Right lobe of liver (tissue), 6 donors: ENCODE data around the gene PCGF1. TPM values are rescaled to one million over a fixed set of nuclear protein-coding genes. Genes with fewer than 3 reads are reported as not detected.

Source experiments
- ATAC-seq, 4 donors: fragments of 200-7000 bp; cut with Tn5 transposase; one replicate each; pipeline ENCODE4 v1.9.1; 2020; ENCODE audit warnings: mild to moderate bottlenecking in 4 of 4, moderate library complexity in 4 of 4
- DNase-seq, 3 donors: peaks; one replicate each; pipeline ENCODE4 v3.0.0-alpha.2; 2020
- H3K27ac ChIP-seq, 3 donors: fragments of 200-600 bp; one replicate each; pipeline ENCODE4 v1.8.0; 2022
- H3K27me3 ChIP-seq, 2 donors: fragments of 200-600 bp; one replicate each; pipeline ENCODE4 v1.8.0; 2022
- H3K36me3 ChIP-seq, 4 donors: fragments of 200-600 bp; sonication (generic) in 1 of 4; one replicate each; pipeline versions ENCODE4 v1.5.1 to v1.8.0; 2017 to 2022; ENCODE audit warnings: control low read depth in 1 of 4
- H3K4me1 ChIP-seq, 4 donors: fragments of 200-600 bp; sonication (generic) in 1 of 4; one replicate each; pipeline versions ENCODE4 v1.5.1 to v1.8.0; 2017 to 2022; ENCODE audit warnings: control low read depth in 1 of 4
- H3K4me3 ChIP-seq, 3 donors: fragments of 200-600 bp; one replicate each; pipeline ENCODE4 v1.8.0; 2022
- H3K9me3 ChIP-seq, 4 donors: fragments of 200-600 bp; sonication (generic) in 1 of 4; one replicate each; pipeline versions ENCODE4 v1.5.1 to v1.8.0; 2017 to 2022; ENCODE audit warnings: control low read depth in 1 of 4
- CTCF ChIP-seq, 4 donors: fragments of 200-600 bp in 3 of 4; fragments of 450-650 bp in 1 of 4; IDR thresholded peaks; one replicate each; pipeline versions ENCODE4 v1.5.1 to v1.8.0; 2016 to 2022; ENCODE audit warnings: antibody characterized with exemption in 4 of 4, mild to moderate bottlenecking in 2 of 4
- POLR2A ChIP-seq: fragments of 450-650 bp; IDR thresholded peaks from one replicate; pipeline ENCODE4 v1.6.1; 2017; ENCODE audit warnings: antibody characterized with exemption, mild to moderate bottlenecking
- WGBS: methylation state at CpG from one replicate; pipeline ENCODE4 v1.1.6; 2018; ENCODE audit warnings: low coverage, low lambda C conversion rate; ENCODE audit not compliant: insufficient coverage; ENCODE audit errors: missing lambda C conversion rate; 5-methylcytosine and 5-hydroxymethylcytosine counted together
- intact Hi-C, 2 donors: fragments of 100-400 bp; cut with DNase I; formaldehyde crosslinking; loops; one replicate each; pipeline versions ENCODE4 v1.11.2 to v1.14.1; 2022
- total RNA-seq, 6 experiments: library from RNA; depleted of rRNA in 2 of 6; stranded (reverse); fragments of >200 nt in 2 of 6; fragmentation: NEBNext Ultra II Directional in 3 of 6; extraction: Animal tissue kit (Norgen Biotek cat#: 25700) in 3 of 6; gene quantifications; one replicate each; pipeline versions ENCODE4 v1.1.0 to v1.2.4, GENCODE V29; 2016 to 2023
- donor health status: DM: no; HTN: yes; CAD: no.
- donor health status: DM: no; HTN: no; CAD: no.
- donor health status: DM: no; HTN: no; CAD: no.
- donor health status: DM: no; HTN: yes; CAD: no.
- donor health status: DM: no; HTN: yes; CAD: no.

Gene PCGF1
- total RNA-seq, 6 experiments from 2014 or later: 9.6 to 17.5 (median 13.3) TPM

GRCh38 chr2:74551942-74552913 lies 44.7 kb upstream of the PCGF1 start:
- Histone ChIP-seq H3K9me3 (no peaks in the 10 kb centered on the region), H3K4me3 (no peak overlapping the region), H3K4me1 (peaks cover 0 to 9% (median 3%) of the 10 kb centered on the region in 4 donors), H3K27me3 (no peaks in the 10 kb centered on the region), H3K36me3 (no peaks in the 10 kb centered on the region), H3K27ac (no peak overlapping the region)
- DNase-seq (no peak), ATAC-seq (no peak)
- TF ChIP-seq POLR2A: no peak
- no peak for TF ChIP-seq CTCF (IDR thresholded peaks at IDR 0.05)
- 71% methylated on average over 14 of the region's 21 CpGs for WGBS
- intact Hi-C loops: no loop called here

GRCh38 chr2:74551530-74551929 lies 44.0 kb upstream of the PCGF1 start:
- no peak overlapping the region for H3K27ac ChIP-seq
- H3K36me3 ChIP-seq: no peaks in the 10 kb centered on the region
- TF ChIP-seq POLR2A (no peak), CTCF (IDR thresholded peaks at IDR 0.05) (no peak)
- H3K9me3 ChIP-seq: no peaks in the 10 kb centered on the region
- intact Hi-C loops: no loop called here
- peaks cover 0 to 9% (median 3%) of the 10 kb centered on the region in 4 donors for H3K4me1 ChIP-seq
- no peaks in the 10 kb centered on the region for H3K27me3 ChIP-seq
- ATAC-seq: no peak
- no peak overlapping the region for H3K4me3 ChIP-seq
- no peak for DNase-seq

- H3K27ac ChIP-seq: no peak overlapping the region
Observed at GRCh38 chr2:74550231-74550630, 42.7 kb upstream of the PCGF1 start.

More at GRCh38 chr2:74550231-74550630, 42.7 kb upstream of the PCGF1 start:
- H3K36me3 ChIP-seq: no peaks in the 10 kb centered on the region
- H3K27me3 ChIP-seq: no peaks in the 10 kb centered on the region
- peaks cover 0 to 9% (median 3%) of the 10 kb centered on the region in 4 donors for H3K4me1 ChIP-seq
- ATAC-seq (no peak), DNase-seq (no peak)
- intact Hi-C loops: no loop called here
- no peak overlapping the region for H3K4me3 ChIP-seq
- TF ChIP-seq POLR2A: no peak
- no peak for TF ChIP-seq CTCF (IDR thresholded peaks at IDR 0.05)
- no peaks in the 10 kb centered on the region for H3K9me3 ChIP-seq
- WGBS: 70% methylated on average over 3 of the region's 7 CpGs
